ENCODE data around the gene PPP2R5C. TPM values are rescaled to one million over a fixed set of nuclear protein-coding genes. Genes with fewer than 3 reads are reported as not detected.

The PPP2R5C gene
- total and polyA plus RNA-seq, 2 of the 4 experiments (the other 2 are of a cell fraction): 65.9 to 78.7 TPM

- Histone ChIP-seq H3K9me1 (ENCODE audit: insufficient read depth, low read length) (no peaks in the 10 kb centered on the region; the same call in 1 of the 2 replicates), H3K4me2 (ENCODE audit: low read depth, low read length) (no peak overlapping the region), H2BK15ac (ENCODE audit: low read depth, low read length) (no peak overlapping the region), H3K23ac (ENCODE audit: low read depth, low read length) (no peak overlapping the region), H2BK120ac (ENCODE audit: low read depth, low read length) (no peak overlapping the region), H3K27ac (ENCODE audit: insufficient read depth, low read length) (no peak overlapping the region), H4K8ac (ENCODE audit: low read depth in 2 of 2, low read length in 2 of 2) (no peak overlapping the region), H3K18ac (ENCODE audit: low read depth, low read length) (no peak overlapping the region), H4K5ac (ENCODE audit: low read depth, low read length) (no peak overlapping the region), H2AFZ (replicated peaks; ENCODE audit: low read length, poor library complexity) (no peak overlapping the region), H4K20me1 (ENCODE audit: insufficient read depth, low read length) (no peaks in the 10 kb centered on the region), H3K14ac (replicated peaks; ENCODE audit: low read depth, low read length) (no peak overlapping the region), H3K4me1 (ENCODE audit: control insufficient read depth, insufficient read depth, low read length) (no peaks in the 10 kb centered on the region; the same call in none of the 2 replicates), H3K27me3 (ENCODE audit: control insufficient read depth, insufficient read depth, low read length) (no peaks in the 10 kb centered on the region), H3K56ac (ENCODE audit: extremely low read depth, insufficient read depth, low read length) (no peak overlapping the region), H2BK5ac (ENCODE audit: low read depth, low read length, poor library complexity, severe bottlenecking) (no peak overlapping the region), H3K4ac (ENCODE audit: low read depth, low read length) (no peak overlapping the region), H3K9me3 (ENCODE audit: control insufficient read depth, insufficient read depth, low read length) (no peaks in the 10 kb centered on the region), H3K4me3 (ENCODE audit: insufficient read depth, low read depth, low read length) (no peak overlapping the region), H2BK20ac (ENCODE audit: low read depth, low read length) (no peak overlapping the region), H4K91ac (ENCODE audit: insufficient read depth, low read depth, low read length) (no peak overlapping the region), H3K36me3 (ENCODE audit: control insufficient read depth, insufficient read depth, low read length) (peaks cover 8% of the 10 kb centered on the region), H3K79me1 (ENCODE audit: low read depth in 1 of 2, low read length in 2 of 2) (no peaks in the 10 kb centered on the region; a peak in 2 of 4 replicates), H2AK9ac (replicated peaks; ENCODE audit: low read depth, low read length, poor library complexity) (no peak overlapping the region), H3K9ac (ENCODE audit: low read depth, low read length) (no peak overlapping the region), H2AK5ac (ENCODE audit: low read depth, low read length) (no peak overlapping the region)
- ATAC-seq (ENCODE audit: low read depth) (no peak), DNase-seq (no peak)
- in situ Hi-C loops (cut with MboI; ENCODE audit: low sequenced_read_pairs) (no loop called here), dilution Hi-C loops (cut with HindIII; ENCODE audit: low sequenced_read_pairs, unreplicated experiment) (no loop called here), intact Hi-C loops (cut with micrococcal nuclease) (loop anchor here (10.0 kb wide), 1 partner anchor 148 kb away; no protein-coding TSS in a partner anchor)
- CTCF ChIA-PET: no interaction called here
- no TSS peak for BruUV-seq (replicated peaks)
- TF ChIP-seq CEBPB (IDR thresholded peaks at IDR 0.05; ENCODE audit: low read depth, low read length) (no peak), BHLHE40 (IDR thresholded peaks at IDR 0.05; ENCODE audit: low read depth, low read length) (no peak), POLR2A (IDR thresholded peaks at IDR 0.05; ENCODE audit: low read depth, low read length) (no peak), SMC3 (IDR thresholded peaks at IDR 0.05; ENCODE audit: low read depth, low read length) (no peak), MAZ (IDR thresholded peaks at IDR 0.05; ENCODE audit: borderline replicate concordance, low read depth, low read length) (no peak), USF2 (IDR thresholded peaks at IDR 0.05; ENCODE audit: low read depth, low read length) (no peak), MAFK (IDR thresholded peaks at IDR 0.05; ENCODE audit: low read depth, low read length) (no peak), RAD21 (IDR thresholded peaks at IDR 0.05; ENCODE audit: low read length) (no peak), ELK1 (IDR thresholded peaks at IDR 0.05; ENCODE audit: borderline replicate concordance, low read depth, low read length) (no peak), RFX5 (IDR thresholded peaks at IDR 0.05; ENCODE audit: low read depth, low read length) (no peak)
- 55% methylated on average over 4 of the region's 7 CpGs; no CpG with 5 or more reads in 1 of the 2 experiments for WGBS, 2 experiments (ENCODE audit: extremely low coverage in 2 of 2, insufficient read length in 1 of 2)
- POLR2A ChIA-PET (ENCODE audit: unreplicated experiment): no interaction called here
These were observed 161.4 kb downstream of the PPP2R5C start for GRCh38 chr14:101922866-101923265.
